Measurements from ENCODE around the gene PDZRN4.
"Not testable (repeated sequence)": the region's sequence is repeated elsewhere in the genome, so short reads cannot be mapped to it uniquely, and the experiment has no call there.

Gene PDZRN4

DNA sequence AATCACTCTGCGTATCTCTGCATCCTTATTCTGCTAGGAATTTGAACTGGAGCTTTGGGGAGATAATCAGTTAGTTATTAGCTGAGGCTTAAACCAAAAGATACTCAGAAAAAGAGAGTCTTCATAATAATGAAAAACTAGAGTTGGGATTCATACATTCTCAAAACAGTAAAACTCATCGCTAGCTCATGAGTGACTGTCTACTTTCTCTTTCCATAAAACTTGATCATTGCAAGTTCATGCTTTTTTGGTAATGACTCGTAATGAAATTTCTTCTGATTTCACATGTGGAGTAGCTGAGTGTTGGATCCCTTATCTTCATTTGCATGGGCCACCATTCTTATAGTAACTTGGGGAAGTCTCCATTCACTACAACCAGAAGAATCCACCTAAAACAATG lies 397.7 kb downstream of the PDZRN4 start:
- no peak for DNase-seq

DNA sequence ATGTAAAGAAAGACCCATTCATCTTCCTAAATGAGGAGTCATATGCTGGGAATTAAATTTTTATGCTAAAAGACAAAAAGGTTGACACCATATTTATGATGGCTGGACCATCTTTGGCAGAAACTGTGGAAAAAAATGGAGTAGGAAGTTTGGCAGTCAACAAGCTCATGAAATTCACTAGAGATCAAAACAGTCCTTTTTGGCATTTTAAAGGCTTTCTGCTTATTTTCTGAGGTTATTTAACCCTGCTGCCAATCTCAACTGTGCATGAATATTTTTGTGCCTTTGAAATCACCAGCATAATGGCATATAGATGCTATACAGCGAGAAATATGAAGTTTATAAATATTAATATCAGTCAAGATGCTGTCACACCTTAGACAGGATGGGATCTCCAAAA lies 399.5 kb downstream of the PDZRN4 start:
- DNase-seq = no peak

DNA sequence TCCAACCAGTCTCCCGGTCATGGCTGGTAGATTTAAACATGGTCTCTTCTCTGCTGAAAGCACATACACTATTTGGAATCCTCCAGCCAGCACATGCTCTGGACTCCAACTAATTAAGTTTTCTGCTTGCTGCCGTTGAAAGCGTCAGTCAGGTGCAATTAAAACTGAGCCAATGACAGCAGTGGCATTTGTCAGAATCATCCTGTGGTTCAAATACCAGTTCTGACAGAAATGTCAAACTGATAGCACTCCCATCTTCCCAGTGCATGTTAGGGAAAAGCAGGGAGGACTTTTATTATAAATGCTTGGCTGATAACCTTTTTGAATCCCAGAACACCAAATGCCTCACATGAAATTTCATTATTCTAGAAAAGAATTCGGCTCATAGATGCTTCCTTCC lies 401.8 kb downstream of the PDZRN4 start:
- no peak for DNase-seq

DNA sequence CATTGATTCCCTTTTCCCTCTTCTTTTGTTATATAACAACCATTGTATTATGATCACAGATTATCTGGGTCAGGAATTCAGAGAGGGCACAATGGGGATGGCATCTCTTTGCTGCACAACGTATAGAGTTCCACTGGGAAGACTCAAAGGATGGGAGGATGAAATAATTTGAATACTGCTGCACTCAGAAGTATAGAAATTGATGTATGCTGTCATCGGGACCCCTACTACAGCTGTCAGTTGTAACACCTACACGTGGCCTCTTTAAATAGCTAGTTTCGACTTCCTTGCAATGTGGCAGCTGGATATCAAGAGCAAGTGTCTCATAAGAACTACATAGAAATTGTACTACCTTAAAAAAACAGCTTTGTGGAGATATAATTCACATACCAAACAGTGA lies 408.1 kb downstream of the PDZRN4 start:
- no peak for DNase-seq

DNA sequence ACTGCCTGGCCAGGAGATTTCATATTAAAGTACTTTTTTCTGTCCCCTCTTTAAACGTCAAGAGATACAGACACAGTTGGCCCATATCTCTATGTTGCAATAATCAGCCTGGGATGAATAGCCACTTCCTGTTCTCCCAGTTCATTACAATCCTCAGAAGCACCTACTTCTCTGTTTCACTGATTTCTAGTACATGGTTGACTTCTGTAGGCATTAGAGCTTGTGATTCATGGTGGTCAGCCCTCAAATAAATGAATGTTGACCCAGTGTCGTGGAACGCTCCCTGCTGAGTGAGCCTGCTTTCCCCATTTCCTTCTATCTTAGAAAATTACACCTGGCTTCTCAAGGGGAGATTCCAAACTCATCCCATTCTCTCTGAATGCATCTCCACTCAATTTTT lies 416.7 kb downstream of the PDZRN4 start:
- peak; percentile 36 to 64 for DNase-seq

DNA sequence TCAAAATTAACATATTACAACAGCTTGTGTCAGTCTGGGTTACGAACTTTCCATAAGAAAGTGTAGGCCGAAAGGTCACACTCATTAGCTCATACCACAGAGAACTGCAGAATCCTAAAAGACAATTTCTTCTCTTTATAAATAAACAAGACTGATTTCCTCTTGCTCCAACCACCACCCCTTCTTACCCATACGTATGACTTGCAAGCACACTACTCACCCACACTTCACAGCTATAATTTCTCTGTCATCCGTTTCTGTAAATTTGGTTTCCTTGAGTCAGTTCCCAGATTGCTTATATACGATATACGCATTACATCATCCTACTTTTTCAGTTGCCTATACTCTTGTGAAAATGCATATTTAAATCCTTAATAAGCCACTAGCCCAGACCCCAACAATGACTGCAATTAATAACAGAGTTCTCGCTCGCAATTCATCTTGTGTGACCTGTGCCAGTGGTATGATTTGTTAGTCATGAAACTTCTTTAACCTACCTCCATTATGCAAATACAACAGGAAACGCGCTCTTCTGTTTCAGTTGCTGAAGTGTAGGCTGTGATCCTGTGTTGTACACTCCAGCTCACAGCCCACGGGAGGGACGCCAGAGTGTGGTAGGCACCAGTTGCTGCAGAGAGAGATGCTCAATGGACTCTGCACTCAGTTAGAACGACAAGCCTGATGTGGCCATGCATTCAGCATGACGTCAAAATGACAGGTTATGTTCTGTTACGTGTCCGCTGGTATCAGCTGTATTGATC lies 417.6 kb downstream of the PDZRN4 start:
- no peak for DNase-seq

DNA sequence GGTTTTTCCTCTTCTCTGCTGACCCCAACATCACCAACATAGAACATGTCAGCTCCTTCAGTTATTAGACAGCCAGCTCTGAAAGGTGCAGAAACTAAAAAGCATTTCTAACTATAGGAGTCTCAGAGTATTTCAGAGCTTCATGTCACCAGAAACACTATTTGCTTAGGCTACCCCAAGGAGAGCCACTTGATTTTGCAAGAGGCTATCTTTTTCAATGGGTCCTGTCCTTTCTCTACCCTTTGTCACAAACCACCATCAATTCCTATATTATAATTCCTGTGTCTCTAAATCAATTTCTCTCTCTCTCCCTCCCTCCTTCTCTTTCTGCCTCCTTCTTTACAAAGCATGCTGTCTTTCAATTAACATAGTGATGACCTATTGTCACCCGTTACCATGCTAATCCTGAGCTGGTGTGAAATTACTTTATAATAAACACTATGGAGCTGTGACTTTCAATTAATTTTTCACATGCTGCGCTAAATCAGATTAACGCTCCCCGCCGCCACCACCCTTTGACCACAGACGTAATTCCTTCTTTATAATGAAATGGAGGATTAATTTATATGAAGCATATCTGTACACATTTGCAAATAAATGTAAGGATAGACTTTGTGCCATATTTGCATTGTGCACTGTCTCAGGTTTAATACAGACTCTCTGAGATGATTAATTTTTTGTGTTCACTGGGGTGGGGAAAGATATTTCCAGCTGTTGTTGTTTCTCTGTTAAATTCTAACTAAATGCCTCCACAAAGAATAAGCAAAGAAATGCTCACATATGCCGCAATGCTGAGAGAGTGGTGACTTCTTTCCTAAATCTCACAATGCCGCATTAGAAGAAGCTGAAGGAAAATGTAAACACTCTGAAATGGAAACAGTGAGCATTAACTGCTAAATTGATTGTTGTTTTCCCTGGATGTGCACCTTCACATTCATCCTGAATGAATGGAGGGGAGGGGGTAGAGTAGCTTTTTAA lies 418.6 kb downstream of the PDZRN4 start:
- DNase-seq = no peak

DNA sequence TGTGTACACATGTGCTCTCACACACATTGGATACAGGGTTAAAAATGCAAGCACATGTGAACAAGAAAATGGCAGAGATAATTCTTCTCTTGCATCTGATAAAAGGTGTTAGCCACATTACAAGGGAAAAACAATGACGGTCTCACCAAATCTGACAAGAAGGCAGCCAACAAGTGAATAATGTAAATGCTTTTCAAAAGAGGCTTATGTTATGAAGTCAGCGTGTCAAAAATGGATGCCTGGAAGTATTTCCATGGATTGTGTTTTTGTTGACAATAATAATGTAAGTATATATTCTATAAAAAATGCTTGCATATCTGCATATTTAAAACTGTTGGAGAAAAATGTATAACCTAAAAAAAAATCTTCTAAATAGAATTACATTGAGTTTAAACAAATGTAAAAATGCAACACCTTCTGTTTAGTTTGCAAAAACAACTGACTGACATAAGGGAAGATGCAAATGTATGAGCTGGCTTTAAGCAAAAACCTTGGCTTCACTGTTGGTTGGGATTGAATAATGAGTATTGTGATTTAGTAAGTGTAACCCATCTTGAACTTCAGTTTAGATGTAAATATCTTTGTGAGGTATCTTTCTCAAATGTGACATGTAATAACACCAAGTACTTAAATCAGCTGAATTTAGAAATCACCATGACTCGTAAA lies 424.9 kb downstream of the PDZRN4 start:
- no peak for DNase-seq

DNA sequence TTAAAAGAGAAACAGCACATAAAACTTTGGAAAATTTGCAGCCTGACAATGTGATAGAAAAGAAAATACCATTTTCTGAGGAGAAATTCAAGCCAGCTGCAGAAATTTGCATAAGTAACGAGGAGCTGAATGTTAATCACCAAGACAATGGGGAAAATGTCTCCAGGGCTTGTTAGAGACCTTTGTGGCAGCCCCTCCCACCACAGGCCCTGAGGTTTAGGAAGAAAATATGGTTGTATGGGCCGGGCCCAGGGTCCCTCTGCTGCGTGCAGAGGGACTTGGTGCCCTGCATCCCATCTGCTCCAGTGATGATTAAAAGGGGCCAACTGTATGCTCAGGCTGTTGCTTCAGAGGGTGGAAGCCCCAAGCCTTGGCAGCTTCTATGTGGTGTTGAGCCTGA lies 427.1 kb downstream of the PDZRN4 start:
- DNase-seq = not testable (repeated sequence)

DNA sequence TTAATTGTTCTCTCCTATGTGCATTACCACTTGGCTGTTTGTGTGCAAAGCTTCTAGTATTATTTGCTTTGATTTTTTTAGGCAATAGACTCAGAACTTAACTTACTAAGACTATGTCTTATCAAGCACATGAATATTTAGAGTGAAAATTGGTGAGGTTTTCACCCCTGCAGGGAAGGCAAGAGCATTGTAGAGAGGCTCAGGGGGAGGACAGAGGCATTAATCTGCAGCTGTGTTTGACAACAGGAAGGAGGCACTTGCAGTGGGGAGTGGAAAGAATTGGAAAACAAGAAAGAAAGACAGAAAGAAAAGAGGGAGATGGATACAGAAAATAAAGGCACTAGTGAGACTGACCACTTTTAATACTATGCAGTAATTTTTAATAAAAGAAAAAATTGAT lies 431.6 kb downstream of the PDZRN4 start:
- DNase-seq = no peak

DNA sequence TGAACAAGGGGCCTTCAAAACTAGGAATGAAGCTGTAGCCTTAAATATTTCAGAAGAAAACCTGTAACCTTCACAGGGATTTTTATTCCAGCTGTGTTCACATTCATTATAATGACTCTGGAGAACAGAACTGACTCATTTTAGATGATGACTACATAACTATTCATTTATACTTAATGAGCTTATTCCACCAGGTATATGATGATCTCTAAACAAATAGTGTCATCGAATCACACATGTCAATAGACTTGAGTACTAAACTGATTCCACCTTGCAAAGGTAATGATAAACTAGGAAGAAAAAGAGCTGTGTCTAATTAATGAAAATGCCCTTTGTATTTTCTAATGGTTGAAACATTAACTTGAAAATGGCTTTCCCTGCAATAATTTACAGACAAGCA lies 433.2 kb downstream of the PDZRN4 start:
- DNase-seq = no peak

Measured in AML-193 (cell line).